Stimulated activated naive CD4-positive, alpha-beta T cell (primary cell): ENCODE measurements around the gene SPTAN1.
A peak's percentile ranks its signal among the peaks of the same experiment; 100 is the strongest.
"Not testable (repeated sequence)": the region's sequence is repeated elsewhere in the genome, so short reads cannot be mapped to it uniquely, and the experiment has no call there.

Experiments
- DNase-seq, 6 experiments: peaks; one replicate each; lab custom pipeline; 2025; lab: John Stamatoyannopoulos, UW

Gene SPTAN1

DNA sequence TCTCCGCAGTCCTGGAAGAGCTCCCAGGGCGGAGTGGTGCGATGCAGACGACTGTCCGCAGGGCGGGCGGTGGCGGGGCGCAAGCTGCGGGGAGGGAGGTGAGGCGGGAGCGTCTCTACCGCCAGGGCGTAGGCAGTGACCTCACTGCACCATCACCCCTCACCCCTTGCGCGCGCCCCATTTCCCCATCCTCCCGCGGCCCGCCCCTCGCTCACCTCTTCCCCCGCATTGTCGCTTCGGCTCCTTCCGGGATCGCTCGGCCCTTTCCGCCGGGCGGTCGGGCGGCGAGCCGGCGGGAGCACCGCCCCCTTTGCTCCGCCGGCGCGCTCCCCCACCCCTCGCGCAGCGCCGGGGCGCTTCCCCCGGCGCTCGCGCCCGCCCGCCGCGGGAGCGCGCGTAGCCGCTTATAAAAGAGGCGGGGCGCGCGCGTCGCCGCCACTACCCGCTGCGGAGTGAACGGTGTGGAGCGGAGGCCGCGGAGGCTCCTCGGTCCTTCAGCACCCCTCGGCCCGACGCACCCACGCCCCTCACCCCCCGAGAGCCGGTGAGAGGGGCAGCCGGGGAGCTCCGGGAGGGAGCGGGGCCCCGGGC, at the start of gene SPTAN1:
SPTAN1 (plus strand) TSS at position 435 of the 591 bp plus-strand sequence. CDS start 14,154 bp downstream, outside the sequence.
- DNase-seq, result peak; percentile 90 to 95 (median 92)

DNA sequence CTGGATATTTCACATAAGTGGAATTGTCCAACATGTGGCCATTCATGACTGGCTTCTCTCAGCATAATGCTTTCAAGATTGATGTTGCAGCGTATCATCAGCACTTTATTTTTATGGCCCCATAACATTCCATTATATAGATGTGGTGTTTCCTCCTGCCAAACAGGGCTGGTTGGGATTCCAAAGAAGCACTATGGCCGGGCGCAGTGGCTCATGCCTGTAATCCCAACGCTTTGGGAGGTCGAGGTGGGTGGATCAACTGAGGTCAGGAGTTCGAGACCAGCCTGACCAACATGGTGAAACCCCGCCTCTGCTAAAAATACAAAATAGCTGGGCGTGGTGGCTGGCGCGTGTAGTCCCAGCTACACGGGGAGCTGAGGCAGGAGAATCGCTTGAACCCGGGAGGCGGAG, 49.0 kb upstream of the SPTAN1 start:
- not testable (repeated sequence) for DNase-seq

- DNase-seq, result no peak
Observed at GRCh38 chr9:128503870-128504269, 48.5 kb upstream of the SPTAN1 start.

GRCh38 chr9:128504485-128505413, 47.6 kb upstream of the SPTAN1 start, which contains the start of gene GLE1:
GLE1 (plus strand) TSS chr9:128504719; CDS start chr9:128504806, 87 bp downstream.
- peak; percentile 90 to 96 (median 95) for DNase-seq

GRCh38 chr9:128505414-128505765, 47.0 kb upstream of the SPTAN1 start:
- DNase-seq, result no peak

DNA sequence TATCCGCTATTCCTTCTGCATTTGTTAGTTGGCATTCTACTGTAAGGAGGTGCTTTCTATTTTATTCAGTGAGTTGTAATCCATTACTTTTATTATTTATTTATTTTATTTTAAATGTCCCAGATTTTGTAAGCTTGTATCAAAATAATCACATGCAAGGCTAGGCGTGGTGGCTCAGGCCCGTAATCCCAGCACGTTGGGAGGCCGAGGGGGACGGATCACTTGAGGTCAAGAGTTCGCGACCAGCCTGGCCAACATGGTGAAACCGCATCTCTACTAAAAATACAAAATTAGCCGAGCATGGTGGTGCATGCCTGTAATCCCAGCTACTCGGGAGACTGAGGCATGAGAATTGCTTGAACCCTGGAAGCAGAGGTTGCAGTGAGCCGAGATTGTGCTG, 46.5 kb upstream of the SPTAN1 start:
- DNase-seq, result not testable (repeated sequence)

DNA sequence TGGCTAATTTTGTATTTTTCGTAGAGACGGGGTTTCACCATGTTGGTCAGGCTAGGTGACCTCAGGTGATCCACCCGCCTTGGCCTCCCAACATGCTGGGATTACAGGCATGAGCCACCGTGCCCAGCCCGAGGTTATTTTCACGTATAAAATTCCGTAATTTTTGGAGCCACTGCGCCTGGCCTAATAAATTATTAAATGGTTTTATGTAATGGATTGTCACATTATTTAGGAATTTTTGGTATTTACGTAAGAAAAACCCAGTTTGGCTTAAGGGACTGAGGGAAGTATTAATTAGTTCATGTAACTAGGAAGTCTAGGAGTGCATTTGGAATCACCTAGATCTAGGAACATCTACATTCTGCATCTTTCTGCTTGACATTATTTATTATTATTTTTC, 39.6 kb upstream of the SPTAN1 start:
- no peak for DNase-seq

GRCh38 chr9:128521956-128522355, 30.4 kb upstream of the SPTAN1 start:
- DNase-seq, result no peak

GRCh38 chr9:128523199-128523925, 29.0 kb upstream of the SPTAN1 start:
- no peak for DNase-seq

DNA sequence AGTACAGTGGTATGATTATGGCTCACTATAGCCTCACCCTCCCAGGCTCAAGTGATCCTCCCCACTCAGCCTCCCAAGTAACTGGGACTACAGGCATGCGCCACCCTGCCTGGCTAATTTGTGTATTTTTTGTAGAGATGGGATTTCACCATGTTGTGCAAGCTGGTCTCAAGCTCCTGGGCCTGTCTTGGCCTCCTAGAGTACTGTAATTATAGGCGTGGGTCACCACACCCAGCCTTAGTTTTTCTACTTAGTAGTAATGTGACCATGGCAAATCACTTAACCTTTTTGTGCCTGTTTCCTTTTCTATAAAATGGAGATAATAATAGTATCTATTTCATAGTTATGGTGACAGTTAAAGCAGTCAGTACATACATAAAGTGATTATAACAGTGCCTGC, 25.7 kb upstream of the SPTAN1 start:
- no peak for DNase-seq

DNA sequence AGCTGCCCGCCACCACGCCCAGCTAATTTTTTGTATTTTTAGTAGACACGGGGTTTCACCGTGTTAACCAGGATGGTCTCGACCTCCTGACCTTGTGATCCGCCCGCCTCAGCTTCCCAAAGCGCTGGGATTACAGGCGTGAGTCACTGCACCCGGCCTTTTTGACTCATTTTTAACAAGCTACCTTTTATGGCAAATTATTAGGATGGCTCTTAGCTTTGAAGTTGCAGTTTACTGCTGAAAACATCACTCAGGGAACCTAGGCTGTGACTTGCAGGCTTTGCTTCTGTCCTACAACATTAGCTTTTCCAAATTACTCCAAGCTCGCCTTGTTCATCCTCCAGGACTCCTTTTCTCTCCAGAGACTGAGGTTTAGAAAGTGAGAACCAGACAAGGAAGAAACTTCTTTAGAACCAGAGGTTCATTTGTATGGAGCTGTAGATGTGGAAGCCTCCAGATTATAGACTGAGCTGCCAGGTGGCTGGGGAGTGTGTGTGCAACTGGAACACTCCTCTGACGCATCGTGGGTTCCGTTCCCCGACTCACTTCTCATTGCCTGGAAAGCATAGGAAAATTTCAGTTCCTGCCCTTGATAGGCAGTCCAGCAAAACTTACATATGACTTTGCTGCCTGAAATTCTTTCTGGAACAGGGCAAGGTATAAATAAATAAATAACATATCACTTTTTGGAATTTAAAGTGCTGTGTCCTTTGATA, 23.8 kb upstream of the SPTAN1 start:
- no peak for DNase-seq

DNA sequence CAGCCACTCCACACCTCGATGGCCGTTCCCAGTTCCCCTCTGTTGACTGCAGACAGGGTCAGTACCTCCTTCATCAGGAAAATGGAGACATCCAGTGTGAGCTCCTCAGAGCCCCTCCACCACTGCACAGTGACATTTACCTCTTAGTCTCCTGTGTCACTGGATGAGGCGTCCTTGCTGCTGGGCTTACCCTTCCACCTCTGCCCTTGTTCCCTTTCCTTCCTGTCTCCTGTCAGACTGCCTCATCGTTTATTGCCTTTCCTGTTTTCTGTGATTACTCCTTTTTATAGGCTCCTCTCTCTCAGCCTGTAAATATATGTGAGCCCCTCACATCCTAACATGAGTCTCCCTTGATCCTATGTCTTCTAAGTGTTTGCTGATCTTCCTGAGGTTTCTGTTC, 23.2 kb upstream of the SPTAN1 start:
- DNase-seq, result no peak

- no peak for DNase-seq
Observed at GRCh38 chr9:128532581-128532980, 19.8 kb upstream of the SPTAN1 start.

DNA sequence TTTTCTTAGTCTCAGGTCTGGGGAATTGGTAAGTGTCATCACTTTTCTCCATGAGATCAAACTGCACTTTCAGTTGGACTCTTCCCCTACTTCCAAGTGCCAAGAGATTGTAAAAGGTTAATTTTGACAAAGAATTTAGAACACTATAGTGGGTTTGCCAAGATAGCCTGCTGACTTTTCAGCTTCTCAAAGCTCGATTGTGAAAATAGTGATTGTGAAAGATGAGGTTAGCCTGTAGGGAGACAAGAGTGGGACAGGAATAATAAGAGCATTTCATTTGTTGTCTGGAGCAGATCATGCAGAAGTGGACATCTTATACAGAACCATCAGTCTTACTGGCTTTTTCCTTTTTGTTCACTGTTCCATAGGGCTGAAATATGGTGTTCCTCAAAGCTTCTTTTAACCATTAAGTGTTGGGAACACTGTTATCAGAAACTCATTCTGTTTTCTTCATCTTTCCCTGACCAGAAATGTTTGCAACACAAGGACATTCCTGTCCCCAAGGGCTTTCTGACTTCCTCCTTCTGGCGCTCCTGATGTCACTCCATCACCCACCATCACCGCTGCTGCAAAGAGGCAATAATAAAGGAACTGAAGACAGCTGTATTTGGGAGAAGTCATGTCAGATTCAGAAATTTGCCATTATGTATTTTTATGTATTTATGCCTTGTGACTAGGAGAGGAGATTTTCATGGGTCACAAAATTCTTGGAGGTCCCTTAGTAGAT, 11.6 kb upstream of the SPTAN1 start:
- DNase-seq, result no peak

- no peak for DNase-seq
Observed at GRCh38 chr9:128546504-128546903, 5.9 kb upstream of the SPTAN1 start.

- DNase-seq, result no peak
Observed at GRCh38 chr9:128548876-128549275, 3.5 kb upstream of the SPTAN1 start.

DNA sequence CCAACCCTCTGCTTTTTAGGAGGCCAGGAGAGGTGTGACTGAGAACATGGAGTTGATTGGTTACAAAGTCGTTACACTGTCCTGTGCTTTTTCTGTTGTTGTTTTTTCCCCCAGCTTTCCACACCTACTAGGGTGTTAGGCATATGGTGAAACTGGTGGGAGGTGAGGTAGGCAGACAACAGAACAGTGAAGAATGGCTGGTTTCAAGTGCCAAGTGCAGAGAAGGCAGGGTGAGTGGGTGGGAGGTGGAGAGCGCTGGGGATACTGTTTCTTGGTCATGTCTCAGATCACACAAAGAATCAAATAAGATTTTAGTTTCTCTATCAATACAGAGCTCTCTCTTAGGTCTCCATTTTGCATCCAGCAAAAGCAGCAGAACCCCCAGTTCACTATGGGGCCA, 2.2 kb upstream of the SPTAN1 start:
- DNase-seq, result no peak

GRCh38 chr9:128550770-128551656, 1.4 kb upstream of the SPTAN1 start:
- no peak for DNase-seq

DNA sequence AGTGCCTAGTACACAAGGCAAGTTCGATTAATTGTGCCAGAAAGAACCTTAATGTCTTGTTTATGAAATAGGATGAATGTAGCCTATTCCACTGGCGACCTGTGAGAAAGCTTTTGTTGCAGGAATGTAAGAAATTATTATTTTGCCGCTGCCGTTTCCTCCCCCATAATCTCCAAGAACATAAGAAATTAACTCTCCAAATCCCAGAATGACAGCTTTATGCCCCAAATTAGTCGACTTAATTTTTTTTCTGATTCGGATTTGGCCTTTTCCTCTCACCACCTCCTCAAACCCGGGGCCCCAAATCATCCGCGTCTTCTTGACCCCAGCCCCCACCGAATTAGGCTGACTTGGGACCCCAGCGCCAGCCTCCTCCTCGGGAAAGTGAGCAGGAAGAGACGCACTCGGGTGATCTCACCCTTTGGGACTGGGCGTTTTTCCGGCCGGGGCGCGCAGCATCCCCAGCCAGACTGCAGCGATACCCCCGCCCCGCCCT, 682 bp upstream of the SPTAN1 start:
- peak in 1 of 6 experiments; percentile 25 for DNase-seq
